ENCODE measurements around the gene MEIS1. TPM values are rescaled to one million over a fixed set of nuclear protein-coding genes. Genes with fewer than 3 reads are reported as not detected.
A peak's percentile ranks its signal among the peaks of the same experiment; 100 is the strongest.

MEIS1 gene
- total and polyA plus RNA-seq, 2 experiments from 2014 or later: 0.16 to 0.28 TPM

GRCh38 chr2:66439812-66440542 lies 5.1 kb downstream of the MEIS1 start (continued):
- TF ChIP-seq ZNF462 (CRISPR knock-in tag; IDR thresholded peaks at IDR 0.05) (no peak), ZNF331 (CRISPR knock-in tag; IDR thresholded peaks at IDR 0.05; ENCODE audit: low read depth) (no peak), JUNB (IDR thresholded peaks at IDR 0.05; ENCODE audit: unreplicated experiment) (no peak), NANOG (IDR thresholded peaks at IDR 0.05; ENCODE audit: borderline replicate concordance) (no peak), CTCF (conservative IDR thresholded peaks at IDR 0.05; ENCODE audit: low read depth in 2 of 2) (no peak), STAT1 (IDR thresholded peaks at IDR 0.05; ENCODE audit: unreplicated experiment) (no peak), REST (IDR thresholded peaks at IDR 0.05; ENCODE audit: unreplicated experiment) (no peak), EZH2 (IDR thresholded peaks at IDR 0.05; ENCODE audit: low read depth, unreplicated experiment) (peak; percentile 72), EZH2phosphoT487 (IDR thresholded peaks at IDR 0.05; ENCODE audit: unreplicated experiment) (peak; percentile 89), ETS1 (IDR thresholded peaks at IDR 0.05) (no peak)
